ENCODE measurements around the gene IRAK2. TPM values are rescaled to one million over a fixed set of nuclear protein-coding genes. Genes with fewer than 3 reads are reported as not detected.

Gene IRAK2
- total RNA-seq, 1 donor: 4.0 TPM

- no peak for DNase-seq (ENCODE audit: insufficient read length, low spot score, missing footprints)
- Histone ChIP-seq H3K4me3 (ENCODE audit: insufficient read depth, low read length) (no peak overlapping the region), H3K4me1 (ENCODE audit: insufficient read depth, low read length) (peaks cover 3% of the 10 kb centered on the region), H2AFZ (ENCODE audit: low read length) (no peak overlapping the region), H3K27ac (ENCODE audit: low read depth, low read length) (no peak overlapping the region), H3K79me2 (ENCODE audit: insufficient read depth, low read length) (peaks cover 77% of the 10 kb centered on the region), H3K9me3 (ENCODE audit: low read depth, low read length) (no peaks in the 10 kb centered on the region), H3K4me2 (ENCODE audit: insufficient read depth, low read length) (no peak overlapping the region), H3K27me3 (ENCODE audit: insufficient read depth, low read length) (no peaks in the 10 kb centered on the region), H3K36me3 (ENCODE audit: insufficient read depth, low read length) (peaks cover 21% of the 10 kb centered on the region), H4K20me1 (ENCODE audit: insufficient read depth, low read length) (peaks cover 17% of the 10 kb centered on the region)
- TF ChIP-seq CTCF (IDR thresholded peaks at IDR 0.05; ENCODE audit: extremely low read depth, low read depth, low read length): no peak
Measured at GRCh38 chr3:10259798-10260197, 95.1 kb downstream of the IRAK2 start.

GRCh38 chr3:10260211-10260701, 95.5 kb downstream of the IRAK2 start:
- no peak overlapping the region for H3K4me3 ChIP-seq (ENCODE audit: insufficient read depth, low read length)
- no peak overlapping the region for H2AFZ ChIP-seq (ENCODE audit: low read length)
- H3K9me3 ChIP-seq (ENCODE audit: low read depth, low read length): no peaks in the 10 kb centered on the region
- H3K4me1 ChIP-seq (ENCODE audit: insufficient read depth, low read length): peaks cover 3% of the 10 kb centered on the region
- TF ChIP-seq CTCF (IDR thresholded peaks at IDR 0.05; ENCODE audit: extremely low read depth, low read depth, low read length): no peak
- peaks cover 21% of the 10 kb centered on the region for H3K36me3 ChIP-seq (ENCODE audit: insufficient read depth, low read length)
- no peak overlapping the region for H3K4me2 ChIP-seq (ENCODE audit: insufficient read depth, low read length)
- H3K79me2 ChIP-seq (ENCODE audit: insufficient read depth, low read length): peaks cover 77% of the 10 kb centered on the region
- no peak overlapping the region for H3K27ac ChIP-seq (ENCODE audit: low read depth, low read length)
- H4K20me1 ChIP-seq (ENCODE audit: insufficient read depth, low read length): peaks cover 17% of the 10 kb centered on the region
- DNase-seq (ENCODE audit: insufficient read length, low spot score, missing footprints): no peak
- no peaks in the 10 kb centered on the region for H3K27me3 ChIP-seq (ENCODE audit: insufficient read depth, low read length)

GRCh38 chr3:10262027-10262426, 97.3 kb downstream of the IRAK2 start:
- Histone ChIP-seq H3K4me1 (ENCODE audit: insufficient read depth, low read length) (peaks cover 3% of the 10 kb centered on the region), H3K36me3 (ENCODE audit: insufficient read depth, low read length) (peaks cover 21% of the 10 kb centered on the region), H3K27ac (ENCODE audit: low read depth, low read length) (no peak overlapping the region), H2AFZ (ENCODE audit: low read length) (no peak overlapping the region), H3K79me2 (ENCODE audit: insufficient read depth, low read length) (peaks cover 76% of the 10 kb centered on the region), H3K4me3 (ENCODE audit: insufficient read depth, low read length) (no peak overlapping the region), H3K4me2 (ENCODE audit: insufficient read depth, low read length) (no peak overlapping the region), H3K9me3 (ENCODE audit: low read depth, low read length) (no peaks in the 10 kb centered on the region), H4K20me1 (ENCODE audit: insufficient read depth, low read length) (peaks cover 11% of the 10 kb centered on the region), H3K27me3 (ENCODE audit: insufficient read depth, low read length) (no peaks in the 10 kb centered on the region)
- TF ChIP-seq CTCF (IDR thresholded peaks at IDR 0.05; ENCODE audit: extremely low read depth, low read depth, low read length): no peak
- DNase-seq (ENCODE audit: insufficient read length, low spot score, missing footprints): no peak

GRCh38 chr3:10263646-10264363, 99.1 kb downstream of the IRAK2 start:
- Histone ChIP-seq H3K4me3 (ENCODE audit: insufficient read depth, low read length) (peak overlapping the region; percentile 5), H3K79me2 (ENCODE audit: insufficient read depth, low read length) (peaks cover 87% of the 10 kb centered on the region), H3K27ac (ENCODE audit: low read depth, low read length) (no peak overlapping the region), H3K4me1 (ENCODE audit: insufficient read depth, low read length) (peaks cover 3% of the 10 kb centered on the region), H2AFZ (ENCODE audit: low read length) (peak overlapping the region; percentile 39), H3K27me3 (ENCODE audit: insufficient read depth, low read length) (no peaks in the 10 kb centered on the region), H3K9me3 (ENCODE audit: low read depth, low read length) (no peaks in the 10 kb centered on the region), H3K4me2 (ENCODE audit: insufficient read depth, low read length) (peak overlapping the region; percentile 32), H3K36me3 (ENCODE audit: insufficient read depth, low read length) (peaks cover 22% of the 10 kb centered on the region), H4K20me1 (ENCODE audit: insufficient read depth, low read length) (peaks cover 10% of the 10 kb centered on the region)
- TF ChIP-seq CTCF (IDR thresholded peaks at IDR 0.05; ENCODE audit: extremely low read depth, low read depth, low read length): peak; percentile 51
- peak; percentile 86 for DNase-seq (ENCODE audit: insufficient read length, low spot score, missing footprints)

Data from osteoblast (primary cell).